Iris pigment epithelial cell (primary cell): Measurements from ENCODE around the gene RALGDS.

Experiments
- DNase-seq: peaks from one replicate; pipeline ENCODE4 v3.0.0-alpha.2; 2011; ENCODE audit warnings: low read depth

Gene RALGDS

DNA sequence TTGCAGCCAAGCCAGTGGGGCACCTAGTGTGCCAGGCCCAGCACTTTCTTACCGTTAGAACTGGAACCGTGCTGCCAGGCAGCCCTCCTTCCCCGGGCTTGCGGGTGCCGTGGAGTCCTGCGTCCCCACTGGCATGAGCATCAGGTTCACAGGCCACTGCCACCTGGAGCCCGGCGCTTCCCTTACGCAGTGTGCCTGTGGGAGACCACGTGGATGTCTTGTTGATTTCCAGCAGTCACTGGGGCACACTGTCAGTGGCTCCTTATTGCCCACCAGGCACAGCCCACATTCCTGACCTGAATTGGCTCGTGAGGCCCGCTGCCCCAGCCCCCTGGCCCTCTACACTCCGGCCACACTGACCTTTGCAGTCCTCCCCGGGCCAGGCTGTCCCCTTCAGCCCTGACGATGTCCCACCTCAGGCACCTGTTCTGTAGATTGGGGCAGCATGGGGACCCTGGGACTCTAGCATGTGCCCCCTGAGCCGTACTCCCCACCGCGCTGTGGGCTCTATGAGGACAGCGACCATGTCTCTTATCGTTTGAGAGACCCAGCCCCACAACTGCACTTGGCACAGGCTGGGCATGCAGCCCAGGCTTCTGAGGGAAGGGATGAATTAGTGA is 69.6 kb downstream of the RALGDS start:
- DNase-seq, result no peak

DNA sequence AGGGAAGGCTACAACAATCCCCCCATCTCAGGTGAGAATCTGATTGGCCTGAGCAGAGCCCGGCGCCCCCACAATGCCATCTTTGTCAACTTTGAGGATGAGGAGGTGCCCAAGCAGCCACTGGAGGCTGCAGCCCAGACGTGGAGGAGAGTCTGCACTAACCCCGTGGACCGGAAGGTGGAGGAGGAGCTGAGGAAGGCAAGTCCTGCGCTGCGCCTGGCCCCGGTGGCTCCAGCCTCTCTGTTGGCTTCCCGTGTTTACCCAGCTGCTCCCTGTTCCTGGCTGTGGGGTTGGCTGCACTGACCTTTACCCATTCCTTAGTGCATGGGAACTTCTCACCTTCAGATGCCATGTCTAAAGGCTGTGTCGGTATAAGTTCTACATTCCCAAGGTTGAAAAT is 70.3 kb downstream of the RALGDS start:
- DNase-seq, result no peak

DNA sequence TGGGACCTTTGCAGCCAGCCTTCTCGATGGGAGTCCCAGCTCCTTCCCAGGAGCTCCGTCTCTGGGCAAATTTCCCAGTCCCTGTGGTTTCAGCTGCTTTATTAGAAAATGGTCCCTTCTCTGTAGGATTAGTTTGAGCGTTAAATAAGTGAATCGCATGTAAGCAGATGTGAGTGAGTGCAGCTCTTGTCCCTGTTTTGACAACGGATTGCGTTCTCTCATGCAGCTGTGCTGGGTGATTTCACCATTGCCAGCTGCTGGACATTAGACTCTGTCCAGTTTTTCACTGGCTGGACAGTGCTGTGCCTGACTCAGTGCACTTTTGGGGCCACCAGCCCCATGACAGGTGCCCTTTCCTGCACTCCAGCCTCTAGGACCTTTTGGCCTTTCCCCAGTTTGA is 70.9 kb downstream of the RALGDS start:
- DNase-seq, result peak; percentile 19

DNA sequence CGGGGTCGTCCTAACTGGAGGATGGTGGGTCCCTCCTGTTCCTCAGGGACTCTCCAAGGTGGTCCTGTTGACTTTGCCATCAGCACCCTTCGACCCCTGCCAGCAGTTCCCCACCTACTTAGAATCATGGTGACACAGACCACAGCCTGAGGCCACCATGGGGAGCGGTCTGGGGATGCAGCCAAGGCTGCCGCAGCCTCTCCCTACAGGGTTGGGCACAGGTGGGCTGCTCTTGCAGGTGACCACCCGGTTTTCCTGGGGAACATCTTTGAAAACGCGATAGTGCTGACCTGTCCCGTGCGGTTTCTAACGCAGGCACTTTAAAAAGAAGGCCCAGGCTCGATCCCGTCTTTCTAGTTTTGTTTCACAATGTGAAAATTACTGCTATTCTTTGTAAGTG is 72.0 kb downstream of the RALGDS start:
- DNase-seq, result no peak

DNA sequence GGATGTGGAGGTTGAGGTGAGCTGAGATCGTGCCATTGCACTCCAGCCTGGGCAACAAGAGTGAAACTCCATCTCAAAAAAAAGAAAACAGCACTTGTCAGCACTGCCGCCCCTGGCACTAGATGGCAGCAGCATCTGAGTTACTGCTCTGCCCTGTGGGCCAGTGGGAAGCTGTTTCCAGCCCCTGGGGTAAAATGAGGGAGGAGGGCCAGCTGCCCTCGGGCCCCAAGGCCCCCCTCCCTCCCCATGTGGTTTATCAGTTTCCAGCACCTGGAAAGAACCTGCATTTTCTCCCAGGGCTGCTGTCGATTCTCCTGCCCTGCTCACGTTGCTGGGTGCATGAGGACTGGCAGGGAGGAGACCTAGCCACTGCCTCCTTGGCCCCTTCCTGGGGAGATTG is 72.4 kb downstream of the RALGDS start:
- DNase-seq, result peak; percentile 29
